HT-29 (cell line): ENCODE results near the gene RIOK1. TPM values are rescaled to one million over a fixed set of nuclear protein-coding genes. Genes with fewer than 3 reads are reported as not detected.

ENCODE experiments used
- DNase-seq: peaks from one replicate; pipeline ENCODE4 v3.0.0-alpha.2; 2015; ENCODE audit warnings: low spot score
- total RNA-seq: library from RNA; depleted of rRNA; stranded (reverse); fragments of >200 nt; shearing (Covaris generic); gene quantifications from 2 replicates; pipeline ENCODE4 v1.2.3, GENCODE V29; 2014

Gene RIOK1
- total RNA-seq, 1 experiment from 2014 or later: 28.4 TPM

- DNase-seq: no peak
Measured at GRCh38 chr6:7409740-7410139, 20.1 kb downstream of the RIOK1 start.

GRCh38 chr6:7410851-7411250, 21.2 kb downstream of the RIOK1 start:
- no peak for DNase-seq

GRCh38 chr6:7411328-7411727, 21.7 kb downstream of the RIOK1 start:
- DNase-seq: no peak

- DNase-seq: no peak
Measured at GRCh38 chr6:7413151-7413823, 23.7 kb downstream of the RIOK1 start.

GRCh38 chr6:7414811-7415210, 25.2 kb downstream of the RIOK1 start:
- DNase-seq: no peak

GRCh38 chr6:7417684-7418083, 28.1 kb downstream of the RIOK1 start:
- DNase-seq: no peak

- DNase-seq: no peak
Measured at GRCh38 chr6:7418238-7418905, 28.8 kb downstream of the RIOK1 start.

GRCh38 chr6:7419065-7419464, 29.5 kb downstream of the RIOK1 start:
- no peak for DNase-seq

- no peak for DNase-seq
Measured at GRCh38 chr6:7421066-7421465, 31.5 kb downstream of the RIOK1 start.

GRCh38 chr6:7424058-7424457, 34.5 kb downstream of the RIOK1 start:
- DNase-seq: no peak

- DNase-seq: peak; percentile 71
Measured at GRCh38 chr6:7424967-7425807, 35.6 kb downstream of the RIOK1 start.

- DNase-seq: no peak
Measured at GRCh38 chr6:7425808-7426190, 36.2 kb downstream of the RIOK1 start.

GRCh38 chr6:7426447-7427169, 37.0 kb downstream of the RIOK1 start:
- no peak for DNase-seq

GRCh38 chr6:7431313-7431673, 41.7 kb downstream of the RIOK1 start:
- DNase-seq: no peak

- DNase-seq: no peak
Measured at GRCh38 chr6:7431674-7432390, 42.2 kb downstream of the RIOK1 start.

GRCh38 chr6:7432391-7433120, 42.9 kb downstream of the RIOK1 start:
- no peak for DNase-seq

- DNase-seq: no peak
Measured at GRCh38 chr6:7433121-7433617, 43.6 kb downstream of the RIOK1 start.

- no peak for DNase-seq
Measured at GRCh38 chr6:7434672-7435071, 45.1 kb downstream of the RIOK1 start.

- no peak for DNase-seq
Measured at GRCh38 chr6:7438011-7438410, 48.4 kb downstream of the RIOK1 start.

- no peak for DNase-seq
Measured at GRCh38 chr6:7439228-7439627, 49.6 kb downstream of the RIOK1 start.
